SK-MEL-5 (cell line): ENCODE data around the gene ATP6V1G2. TPM values are rescaled to one million over a fixed set of nuclear protein-coding genes. Genes with fewer than 3 reads are reported as not detected.
A peak's percentile ranks its signal among the peaks of the same experiment; 100 is the strongest.
"Not testable (repeated sequence)": the region's sequence is repeated elsewhere in the genome, so short reads cannot be mapped to it uniquely, and the experiment has no call there.

ENCODE experiments used
- DNase-seq: peaks from one replicate; pipeline ENCODE4 v3.0.0-alpha.2; 2016; ENCODE audit warnings: low read depth, low spot score
- in situ Hi-C: cut with HindIII; loops from 2 replicates; pipeline ENCODE4 v1.10.0; 2016; ENCODE audit warnings: low sequenced_read_pairs, high pct_unique_total_duplicates, low pct_unique_long_range_greater_than_20kb
- small RNA-seq, 2 experiments: library from RNA; depleted of rRNA; stranded (forward); fragments of <200 nt; gene quantifications; one replicate each; pipeline ENCODE3, GENCODE V24; 2014
- total RNA-seq: library from RNA; depleted of rRNA; stranded (reverse); fragments of >200 nt; shearing (Covaris generic); gene quantifications from 2 replicates; pipeline ENCODE4 v1.2.3, GENCODE V29; 2014; rRNA removed

The ATP6V1G2 gene
- total RNA-seq, 1 experiment from 2014 or later: 0.45 TPM

DNA sequence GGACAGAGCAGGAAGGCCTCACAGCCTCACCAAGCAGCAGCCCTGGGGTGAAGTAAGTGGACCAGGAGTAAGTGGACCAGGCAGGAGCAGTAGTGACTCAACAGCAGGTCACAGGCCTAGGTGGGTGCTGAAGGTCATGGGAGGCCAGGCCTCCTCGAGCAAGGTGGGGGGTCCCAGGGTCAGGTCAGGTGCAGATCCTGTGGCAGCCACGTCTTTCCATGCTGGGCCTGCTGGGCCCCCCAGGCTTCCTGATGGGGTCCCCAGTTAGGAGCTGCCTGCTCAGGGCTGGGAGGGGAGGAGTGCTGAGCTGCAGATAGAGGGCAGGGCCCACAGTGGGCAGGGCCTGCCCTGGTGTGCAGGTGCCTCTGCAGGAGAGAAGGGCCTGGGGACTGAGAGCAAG, 37.4 kb downstream of the ATP6V1G2 start:
- DNase-seq, in situ Hi-C loops: not testable (repeated sequence)

DNA sequence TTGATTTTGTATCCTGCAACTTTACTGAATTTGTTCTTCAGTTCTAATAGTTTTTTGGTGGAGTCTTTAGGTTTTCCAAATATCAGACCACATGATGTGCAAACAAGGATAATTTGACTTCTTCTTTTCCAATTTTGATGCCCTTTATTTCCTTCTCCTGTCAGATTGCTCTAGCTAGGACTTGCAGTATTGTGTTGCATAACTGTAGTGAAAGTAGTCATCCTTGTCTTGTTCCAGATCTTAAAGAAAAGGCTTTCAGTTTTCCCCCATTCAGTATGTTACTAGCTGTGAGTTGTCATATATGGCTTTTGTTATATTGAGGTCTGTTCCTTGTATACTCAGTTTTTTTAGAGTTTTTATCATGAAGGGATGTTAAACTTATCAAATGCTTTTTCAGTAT, 43.8 kb downstream of the ATP6V1G2 start:
- no peak for DNase-seq
- in situ Hi-C loops: no loop called here

- DNase-seq, in situ Hi-C loops: not testable (repeated sequence)
Measured at GRCh38 chr6:31499648-31500047, 46.8 kb downstream of the ATP6V1G2 start.

GRCh38 chr6:31498748-31499147, 47.7 kb downstream of the ATP6V1G2 start:
- in situ Hi-C loops: no loop called here
- DNase-seq: no peak

- peak; percentile 81 for DNase-seq
- in situ Hi-C loops: no loop called here
Measured at GRCh38 chr6:31497531-31498476, 48.6 kb downstream of the ATP6V1G2 start, which contains the start of gene MICB. MICB (plus strand) TSS chr6:31498145; CDS start chr6:31498194, 49 bp downstream.

GRCh38 chr6:31496826-31497225, 49.6 kb downstream of the ATP6V1G2 start:
- in situ Hi-C loops, DNase-seq: not testable (repeated sequence)

DNA sequence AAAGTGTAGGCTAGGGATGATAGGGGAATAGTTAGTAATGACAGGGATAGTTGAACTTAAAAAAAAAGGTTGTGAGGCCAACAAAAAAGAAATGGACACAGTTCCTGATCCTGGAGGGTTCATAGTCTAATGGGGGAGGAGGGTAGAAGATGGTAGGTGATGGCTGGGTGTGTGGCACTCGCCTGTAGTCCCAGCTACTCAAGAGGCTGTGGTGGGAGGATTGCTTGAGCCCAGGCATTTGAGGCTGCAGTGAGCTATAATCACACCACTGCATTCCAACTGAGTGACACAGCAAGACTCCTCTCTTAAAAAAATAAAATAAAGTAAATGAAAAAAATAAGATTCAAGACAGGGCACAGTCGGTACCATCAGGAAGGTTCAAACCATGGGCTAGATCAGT, 50.8 kb downstream of the ATP6V1G2 start:
- DNase-seq: no peak
- in situ Hi-C loops: no loop called here

Small RNA genes lying within 50 kb of the gene (small RNA-seq; reads per million reads assigned to genes)
- gene AL663061.1 (0 reads per million in 2 experiments), gene RF00019 (0 reads per million in 2 experiments), gene SNORD117 (52.7 to 646 reads per million in 2 experiments), gene SNORD84 (0 reads per million in 2 experiments)

Other genes starting within 250 kb of the ATP6V1G2 start
- 179 and 192 TPM in 2 replicates for gene HLA-B, start 189.4 kb downstream of the ATP6V1G2 start, total RNA-seq
- 71.5 and 77.4 TPM in 2 replicates for gene MICA, start 143.0 kb downstream of the ATP6V1G2 start, total RNA-seq
- gene MICB, start 48.5 kb downstream of the ATP6V1G2 start, total RNA-seq: 4.9 and 7.0 TPM in 2 replicates
- gene MCCD1, start 17.6 kb downstream of the ATP6V1G2 start, total RNA-seq: not detected in 2 replicates
- gene DDX39B, start 4.6 kb downstream of the ATP6V1G2 start, total RNA-seq: 384 and 391 TPM in 2 replicates
- 17.2 and 17.8 TPM in 2 replicates for gene NFKBIL1, start 1.0 kb upstream of the ATP6V1G2 start, total RNA-seq
- gene LTA, start 25.7 kb upstream of the ATP6V1G2 start, total RNA-seq: not detected in 2 replicates
- not detected in 2 replicates for gene TNF, start 29.0 kb upstream of the ATP6V1G2 start, total RNA-seq
- not detected in 2 replicates for gene LTB, start 35.8 kb upstream of the ATP6V1G2 start, total RNA-seq
- not detected in 2 replicates for gene LST1, start 39.7 kb upstream of the ATP6V1G2 start, total RNA-seq
- gene NCR3, start 46.4 kb upstream of the ATP6V1G2 start, total RNA-seq: not detected in 2 replicates
- not detected in 2 replicates for gene AIF1, start 68.6 kb upstream of the ATP6V1G2 start, total RNA-seq
- gene PRRC2A, start 74.1 kb upstream of the ATP6V1G2 start, total RNA-seq: 32.0 and 48.6 TPM in 2 replicates
- gene BAG6, start 106.1 kb upstream of the ATP6V1G2 start, total RNA-seq: 110 and 149 TPM in 2 replicates
- gene APOM, start 109.3 kb upstream of the ATP6V1G2 start, total RNA-seq: 0.42 and 0.43 TPM in 2 replicates
- 24.5 and 25.6 TPM in 2 replicates for gene C6orf47, start 114.2 kb upstream of the ATP6V1G2 start, total RNA-seq
- gene GPANK1, start 118.4 kb upstream of the ATP6V1G2 start, total RNA-seq: 17.8 and 18.5 TPM in 2 replicates
- 213 and 226 TPM in 2 replicates for gene CSNK2B, start 119.5 kb upstream of the ATP6V1G2 start, total RNA-seq
- 0.85 and 0.87 TPM in 2 replicates for gene LY6G5B, start 123.4 kb upstream of the ATP6V1G2 start, total RNA-seq
- 0.48 TPM in 1 of 2 replicates, not detected in the other for gene LY6G5C, start 134.5 kb upstream of the ATP6V1G2 start, total RNA-seq
- 53.0 and 55.0 TPM in 2 replicates for gene ABHD16A, start 156.7 kb upstream of the ATP6V1G2 start, total RNA-seq
- gene LY6G6F, start 160.3 kb upstream of the ATP6V1G2 start, total RNA-seq: not detected in 2 replicates
- gene LY6G6D, start 168.7 kb upstream of the ATP6V1G2 start, total RNA-seq: not detected in 2 replicates
- gene LY6G6C, start 175.1 kb upstream of the ATP6V1G2 start, total RNA-seq: not detected in 2 replicates
- gene MPIG6B, start 176.8 kb upstream of the ATP6V1G2 start, total RNA-seq: not detected in 2 replicates
- gene DDAH2, start 182.7 kb upstream of the ATP6V1G2 start, total RNA-seq: 4.6 and 4.7 TPM in 2 replicates
- gene CLIC1, start 189.9 kb upstream of the ATP6V1G2 start, total RNA-seq: 466 and 467 TPM in 2 replicates
- 16.1 and 17.5 TPM in 2 replicates for gene MSH5, start 193.4 kb upstream of the ATP6V1G2 start, total RNA-seq
- 1.1 and 1.7 TPM in 2 replicates for gene SAPCD1, start 216.0 kb upstream of the ATP6V1G2 start, total RNA-seq
- not detected in 2 replicates for gene VWA7, start 230.7 kb upstream of the ATP6V1G2 start, total RNA-seq
- gene VARS1, start 249.1 kb upstream of the ATP6V1G2 start, total RNA-seq: 38.9 and 53.0 TPM in 2 replicates